NCI-H1417 (cell line): ENCODE measurements around the gene C16orf96.

ENCODE experiments used
- DNase-seq, 3 experiments: peaks; one replicate each; lab custom pipeline; 2025; lab: John Stamatoyannopoulos, UW

Gene C16orf96

DNA sequence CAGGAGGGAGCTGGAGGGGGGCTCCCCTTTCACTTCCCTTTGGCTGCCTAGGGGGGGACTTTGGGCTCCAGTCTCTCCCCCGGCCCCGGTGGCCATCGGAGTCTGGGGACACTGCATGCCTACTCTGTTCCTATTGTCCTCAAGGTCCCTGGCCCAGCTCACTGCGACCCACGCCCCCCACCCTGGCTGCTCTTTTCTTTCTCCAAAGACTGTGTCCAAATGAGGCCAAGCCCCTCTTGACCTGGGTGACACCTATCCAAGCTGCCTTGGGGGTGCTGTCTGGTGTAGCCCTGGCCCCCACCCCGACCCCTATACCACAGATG is 45.7 kb downstream of the C16orf96 start:
- DNase-seq: no peak

DNA sequence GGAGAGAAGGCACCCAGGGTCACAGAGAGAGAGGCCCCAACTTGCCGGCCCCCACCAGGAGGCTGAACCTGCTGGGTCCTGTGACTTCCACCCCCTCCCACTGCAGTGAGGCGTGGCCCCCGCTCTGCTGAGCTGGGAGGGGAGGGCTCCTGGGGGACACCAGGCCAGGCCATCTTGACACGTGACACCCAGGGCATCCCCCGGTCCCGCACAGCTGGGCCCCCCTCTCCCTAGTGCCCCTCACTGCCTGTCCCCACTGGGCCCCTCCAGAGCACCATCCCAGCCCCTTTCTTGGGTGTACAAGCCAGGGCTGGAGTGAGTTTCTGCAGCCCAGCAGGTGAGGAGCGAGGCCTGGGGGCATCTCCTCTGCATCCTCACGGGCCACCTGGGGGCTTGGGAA is 46.2 kb downstream of the C16orf96 start:
- no peak for DNase-seq

- DNase-seq: no peak
These were observed 47.6 kb downstream of the C16orf96 start for GRCh38 chr16:4603624-4604170.

GRCh38 chr16:4604401-4604800 is 48.3 kb downstream of the C16orf96 start:
- DNase-seq: no peak

- peak in 2 of 3 experiments; percentile 6 to 34 for DNase-seq
These were observed 50.2 kb downstream of the C16orf96 start for GRCh38 chr16:4606354-4606753.

DNA sequence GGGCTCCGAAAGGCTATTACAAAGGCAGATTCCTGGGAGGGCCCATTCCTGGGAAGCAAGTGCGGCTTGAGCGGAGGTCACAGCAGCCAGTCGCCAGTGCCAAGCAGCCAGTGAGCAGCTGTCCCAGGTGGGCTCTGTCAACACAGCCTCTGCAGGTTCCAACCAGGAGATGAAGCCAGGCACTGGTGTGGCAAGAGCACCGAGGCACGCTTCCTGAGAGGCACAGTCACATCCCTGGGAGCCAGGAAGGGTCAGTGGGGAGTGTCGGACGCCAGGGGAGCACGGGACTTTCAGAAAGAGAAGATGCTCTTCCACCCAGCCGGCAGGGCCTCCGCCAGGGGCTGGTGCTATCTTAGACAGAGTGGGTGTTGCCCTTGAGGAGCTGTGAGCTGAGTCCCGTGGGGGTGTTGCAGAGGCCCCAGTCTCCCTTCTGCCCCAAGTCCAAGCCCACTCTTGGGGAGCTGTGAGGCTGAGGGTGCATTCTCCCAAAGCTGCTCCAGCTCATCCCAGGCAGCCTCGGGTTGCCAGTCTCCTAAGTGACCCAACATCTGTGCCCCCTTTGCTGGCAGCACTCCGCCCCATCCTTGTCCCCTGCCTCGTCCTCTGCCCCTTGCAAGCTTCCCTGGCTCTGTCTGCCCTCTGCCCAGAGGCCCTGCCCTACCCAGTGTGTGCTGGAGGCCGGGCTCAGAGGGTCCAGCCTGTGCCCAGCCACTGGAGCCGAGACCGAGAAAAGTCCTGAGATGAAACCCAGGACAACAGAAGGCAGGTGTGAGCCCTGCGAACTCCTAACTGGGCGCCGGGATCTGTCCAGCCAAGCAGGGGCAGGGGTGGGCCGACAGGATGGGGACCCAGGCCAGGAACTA is 51.9 kb downstream of the C16orf96 start:
- DNase-seq: no peak

DNA sequence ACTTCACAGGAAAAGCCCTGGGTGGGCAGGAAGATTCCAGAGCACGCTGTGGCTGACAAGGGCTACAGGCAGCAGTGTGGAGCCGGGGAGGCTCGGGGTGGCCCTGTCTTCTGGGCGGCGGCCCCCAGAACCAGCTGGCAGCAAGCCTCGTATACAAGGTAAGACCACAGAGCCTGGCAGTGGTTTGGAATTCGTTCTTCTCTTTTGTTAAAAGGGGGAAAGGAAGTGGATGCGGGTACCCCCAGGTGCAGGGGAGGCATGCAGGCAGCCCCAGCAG is 52.5 kb downstream of the C16orf96 start:
- no peak for DNase-seq

GRCh38 chr16:4609200-4610010 is 53.3 kb downstream of the C16orf96 start:
- no peak for DNase-seq

DNA sequence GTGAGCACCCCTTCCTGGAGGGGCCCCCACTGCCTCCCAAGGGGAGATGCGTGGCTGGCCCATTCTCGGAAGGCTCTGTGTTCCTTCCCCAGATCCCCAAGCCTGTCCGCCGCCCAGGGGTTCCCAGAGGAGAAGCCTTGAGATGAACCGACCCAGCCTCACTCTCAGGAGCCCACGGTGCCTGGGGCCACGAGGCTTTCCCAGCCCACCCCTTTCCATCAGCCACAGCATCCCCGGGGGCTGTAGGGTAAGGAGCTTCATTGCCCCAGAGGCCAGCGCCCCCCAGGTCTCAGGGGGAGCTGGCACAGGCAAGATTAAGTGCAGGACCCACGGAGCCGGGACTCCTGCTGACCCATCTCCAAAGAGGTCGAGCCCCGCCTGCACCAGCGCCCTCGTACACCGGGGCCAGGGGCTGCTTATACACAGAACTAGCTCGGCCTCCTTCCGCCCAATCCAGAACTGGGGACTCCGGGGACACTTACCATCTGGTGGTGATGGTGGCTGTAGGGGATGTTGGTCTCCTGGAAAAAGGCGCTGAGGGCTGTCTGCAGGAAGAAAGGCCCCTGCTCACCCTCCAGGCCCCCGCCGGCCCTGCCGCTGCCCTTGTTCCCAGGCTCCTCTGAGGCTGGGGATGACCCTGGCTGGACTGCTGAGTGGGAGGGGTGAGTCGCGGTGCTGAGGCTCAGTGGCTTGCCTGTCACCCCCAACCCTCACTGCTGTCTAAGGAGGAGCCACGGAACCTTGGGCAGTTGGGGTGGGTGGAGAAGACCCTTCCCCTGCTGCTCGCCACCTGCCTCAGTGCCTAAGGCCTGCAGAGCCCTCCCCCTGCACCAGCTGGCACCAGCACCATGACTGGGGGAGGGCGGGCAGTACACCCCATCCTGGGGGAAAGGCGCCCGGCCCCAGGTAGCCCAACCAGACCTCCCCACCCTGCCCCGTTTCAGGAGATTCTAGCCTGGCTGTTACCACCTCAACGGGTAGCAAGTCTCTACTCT is 54.2 kb downstream of the C16orf96 start:
- DNase-seq: no peak

- DNase-seq: no peak
These were observed 55.3 kb downstream of the C16orf96 start for GRCh38 chr16:4611337-4612021.

- no peak for DNase-seq
These were observed 56.4 kb downstream of the C16orf96 start for GRCh38 chr16:4612474-4612931.

GRCh38 chr16:4612977-4613635 is 57.0 kb downstream of the C16orf96 start:
- no peak for DNase-seq

GRCh38 chr16:4613636-4614570 is 57.8 kb downstream of the C16orf96 start:
- peak in 2 of 3 experiments; percentile 64 to 65 for DNase-seq

GRCh38 chr16:4614571-4615383 is 58.6 kb downstream of the C16orf96 start, which contains the start of gene UBALD1:
Gene UBALD1, minus strand, starts transcription at chr16:4614888. Its CDS starts 91 bp downstream, at chr16:4614797.
- peak; percentile 71 to 94 (median 91) for DNase-seq

GRCh38 chr16:4615384-4616046 is 59.4 kb downstream of the C16orf96 start:
- DNase-seq: no peak

DNA sequence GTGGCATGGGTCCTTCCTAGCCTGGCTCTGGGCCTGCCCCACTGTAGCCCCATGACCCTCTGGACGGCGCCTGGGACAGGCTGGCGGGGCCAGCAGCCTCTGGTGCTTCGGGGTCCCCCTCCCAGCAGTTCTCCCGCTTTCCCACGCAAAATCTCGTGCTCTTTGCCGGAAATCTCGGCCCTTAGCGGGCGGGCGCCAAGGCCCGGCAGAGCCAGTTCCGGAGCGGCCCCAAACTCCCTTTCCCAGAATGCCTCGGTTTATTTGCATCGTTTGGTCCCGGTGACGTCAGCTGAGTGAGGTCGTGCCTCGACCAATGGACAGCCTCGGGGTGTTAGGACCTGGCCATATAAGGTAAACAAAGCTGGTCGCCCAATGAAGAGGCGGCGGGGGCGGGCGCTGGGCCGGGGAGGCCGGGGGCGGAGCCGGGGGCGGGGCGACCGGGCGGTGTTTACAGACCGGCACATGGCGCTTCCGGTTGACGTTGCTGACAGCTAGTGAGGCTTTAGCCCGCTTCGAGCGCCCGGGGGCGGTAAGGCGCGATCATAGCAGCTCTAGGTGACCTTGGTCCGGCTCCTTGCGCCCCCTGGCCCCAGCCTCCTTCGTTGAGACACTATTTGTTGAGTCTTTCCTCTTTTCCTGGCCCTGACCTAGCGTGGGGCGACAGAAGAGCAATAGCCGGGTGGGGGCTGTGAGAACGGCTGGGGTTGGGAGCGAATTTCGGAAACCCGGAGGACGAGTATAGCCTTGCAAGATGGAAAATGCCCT is 60.1 kb downstream of the C16orf96 start:
- DNase-seq: peak; percentile 94 to 100 (median 99)

DNA sequence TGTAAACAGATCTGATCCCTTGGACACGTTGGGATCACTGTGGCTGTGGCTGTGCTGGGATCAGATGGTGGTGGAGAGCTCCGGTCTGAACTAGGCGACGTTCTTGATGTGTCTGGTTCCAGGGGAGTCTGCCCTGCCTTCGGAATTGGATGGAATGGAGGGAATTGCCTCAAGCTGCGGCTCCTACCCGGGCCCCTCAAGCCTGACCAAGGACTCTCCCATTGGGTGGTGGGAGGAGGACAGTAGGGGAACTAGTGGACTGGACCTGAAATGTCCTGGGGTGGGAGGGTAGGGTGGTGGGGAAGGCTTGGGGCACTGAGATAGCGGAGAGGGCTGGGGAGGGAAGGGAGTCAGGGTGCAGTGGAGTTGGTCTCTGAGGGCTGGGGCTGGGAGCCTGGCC is 61.7 kb downstream of the C16orf96 start:
- no peak for DNase-seq
